Measurements from ENCODE around the gene HYAL1. TPM values are rescaled to one million over a fixed set of nuclear protein-coding genes. Genes with fewer than 3 reads are reported as not detected.
"Not testable (repeated sequence)": the region's sequence is repeated elsewhere in the genome, so short reads cannot be mapped to it uniquely, and the experiment has no call there.

HYAL1 gene
- total RNA-seq, 1 donor from 2014 or later: 3.0 TPM

DNA sequence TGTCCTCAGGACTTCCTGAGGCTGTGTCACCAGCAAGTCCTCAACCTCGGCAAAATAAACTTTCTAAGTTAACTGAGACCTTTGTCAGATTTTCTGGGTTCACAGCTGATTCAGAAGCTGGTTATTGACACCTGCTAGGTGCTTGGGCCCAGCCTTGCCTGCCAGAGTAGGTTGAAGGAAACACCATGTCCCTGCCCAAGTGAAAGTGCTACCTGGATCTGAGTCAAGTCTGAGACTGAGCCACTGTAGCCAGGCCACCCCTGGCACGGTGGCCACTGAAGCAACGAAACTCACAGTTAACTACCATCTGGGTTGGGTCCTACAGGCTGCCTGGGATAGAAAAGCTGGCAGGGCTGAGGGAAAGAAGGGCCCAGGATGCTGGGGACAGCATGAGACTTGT lies 11.0 kb upstream of the HYAL1 start:
- H3F3A ChIP-seq (ENCODE audit: low read depth): no peaks in the 10 kb centered on the region
- TF ChIP-seq, protein P1, sequence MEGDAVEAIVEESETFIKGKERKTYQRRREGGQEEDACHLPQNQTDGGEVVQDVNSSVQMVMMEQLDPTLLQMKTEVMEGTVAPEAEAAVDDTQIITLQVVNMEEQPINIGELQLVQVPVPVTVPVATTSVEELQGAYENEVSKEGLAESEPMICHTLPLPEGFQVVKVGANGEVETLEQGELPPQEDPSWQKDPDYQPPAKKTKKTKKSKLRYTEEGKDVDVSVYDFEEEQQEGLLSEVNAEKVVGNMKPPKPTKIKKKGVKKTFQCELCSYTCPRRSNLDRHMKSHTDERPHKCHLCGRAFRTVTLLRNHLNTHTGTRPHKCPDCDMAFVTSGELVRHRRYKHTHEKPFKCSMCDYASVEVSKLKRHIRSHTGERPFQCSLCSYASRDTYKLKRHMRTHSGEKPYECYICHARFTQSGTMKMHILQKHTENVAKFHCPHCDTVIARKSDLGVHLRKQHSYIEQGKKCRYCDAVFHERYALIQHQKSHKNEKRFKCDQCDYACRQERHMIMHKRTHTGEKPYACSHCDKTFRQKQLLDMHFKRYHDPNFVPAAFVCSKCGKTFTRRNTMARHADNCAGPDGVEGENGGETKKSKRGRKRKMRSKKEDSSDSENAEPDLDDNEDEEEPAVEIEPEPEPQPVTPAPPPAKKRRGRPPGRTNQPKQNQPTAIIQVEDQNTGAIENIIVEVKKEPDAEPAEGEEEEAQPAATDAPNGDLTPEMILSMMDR (IDR thresholded peaks at IDR 0.05): no peak
- TF ChIP-seq EZH2 (IDR thresholded peaks at IDR 0.05) (no peak), EZH2phosphoT487 (IDR thresholded peaks at IDR 0.05) (no peak)
- no peak overlapping the region for H3K4me3 Mint-ChIP-seq
- no peak overlapping the region for H3K4me2 ChIP-seq
- no peak overlapping the region for H3K27ac Mint-ChIP-seq
- H3K9ac ChIP-seq: no peak overlapping the region
- H4K20me1 ChIP-seq (ENCODE audit: low read depth): peaks cover 21% of the 10 kb centered on the region
- no peaks in the 10 kb centered on the region for H3K36me3 ChIP-seq
- H2AFZ ChIP-seq (replicated peaks): no peak overlapping the region
- peaks cover 22% of the 10 kb centered on the region for H3K79me2 ChIP-seq (ENCODE audit: low read depth)
- H3K36me3 Mint-ChIP-seq: peaks cover 43% of the 10 kb centered on the region
- no peak overlapping the region for H3K27ac ChIP-seq
- peaks cover 11% of the 10 kb centered on the region for H3K9me3 Mint-ChIP-seq
- peaks cover 7% of the 10 kb centered on the region for H3K4me1 ChIP-seq
- H3K4me1 Mint-ChIP-seq: peaks cover 12% of the 10 kb centered on the region
- no peaks in the 10 kb centered on the region for H3K27me3 ChIP-seq
- DNase-seq (ENCODE audit: low spot score): no peak
- H3K4me3 ChIP-seq: no peak overlapping the region
- H3K27me3 Mint-ChIP-seq (ENCODE audit: insufficient read depth, low read depth): peaks cover 3% of the 10 kb centered on the region
- H3K9me3 ChIP-seq (ENCODE audit: low read depth): peaks cover 6% of the 10 kb centered on the region

DNA sequence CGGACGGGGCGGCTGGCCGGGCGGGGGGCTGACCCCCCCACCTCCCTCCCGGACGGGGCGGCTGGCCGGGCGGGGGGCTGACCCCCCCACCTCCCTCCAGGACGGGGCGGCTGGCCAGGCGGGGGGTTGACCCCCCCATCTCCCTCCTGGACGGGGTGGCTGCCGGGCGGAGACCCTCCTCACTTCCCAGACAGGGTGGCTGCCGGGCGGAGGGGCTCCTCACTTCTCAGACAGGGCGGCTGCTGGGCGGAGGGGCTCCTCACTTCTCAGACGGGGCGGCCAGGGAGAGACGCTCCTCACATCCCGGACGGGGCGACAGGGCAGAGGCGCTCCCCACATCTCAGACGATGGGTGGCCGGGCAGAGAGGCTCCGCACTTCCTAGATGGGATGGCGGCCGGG lies 8.7 kb upstream of the HYAL1 start:
- H3K27me3 ChIP-seq; DNase-seq (ENCODE audit: low spot score); H3F3A ChIP-seq (ENCODE audit: low read depth); H3K79me2 ChIP-seq (ENCODE audit: low read depth); H3K27ac ChIP-seq; H3K9ac ChIP-seq; H3K4me1 ChIP-seq; H3K4me3 ChIP-seq; H3K4me1 Mint-ChIP-seq; H3K4me2 ChIP-seq; H4K20me1 ChIP-seq (ENCODE audit: low read depth); H3K36me3 ChIP-seq; H3K27me3 Mint-ChIP-seq (ENCODE audit: insufficient read depth, low read depth); H2AFZ ChIP-seq (replicated peaks); H3K4me3 Mint-ChIP-seq; H3K27ac Mint-ChIP-seq: not testable (repeated sequence)
- H3K9me3 Mint-ChIP-seq: peaks cover 19% of the 10 kb centered on the region
- H3K36me3 Mint-ChIP-seq: peaks cover 29% of the 10 kb centered on the region
- peaks cover 23% of the 10 kb centered on the region for H3K9me3 ChIP-seq (ENCODE audit: low read depth)

DNA sequence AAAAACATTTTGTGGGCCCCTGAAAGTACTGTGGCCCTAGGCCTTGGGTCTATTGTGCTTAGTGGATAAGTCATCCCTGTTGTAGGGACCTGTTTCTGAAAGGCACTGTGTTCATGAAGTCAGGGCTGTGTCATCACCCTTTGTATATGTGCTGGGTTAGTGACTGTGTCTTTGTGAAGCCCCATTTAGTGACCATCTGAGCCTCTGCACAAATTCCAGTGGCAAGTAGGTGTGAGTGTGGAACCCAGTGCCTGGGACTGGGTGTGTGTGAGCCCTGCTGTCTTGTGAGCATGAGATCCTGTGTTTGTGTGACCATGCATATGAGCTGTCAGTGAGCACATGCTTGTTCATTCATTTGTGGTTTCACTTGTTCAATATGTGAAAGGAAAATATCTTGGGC lies 1.2 kb upstream of the HYAL1 start:
- no peak overlapping the region for H3K4me3 ChIP-seq
- H3K9me3 ChIP-seq (ENCODE audit: low read depth): peaks cover 20% of the 10 kb centered on the region
- H2AFZ ChIP-seq (replicated peaks): no peak overlapping the region
- no peak overlapping the region for H3K27ac ChIP-seq
- Mint-ChIP-seq H3K4me1 (peaks cover 16% of the 10 kb centered on the region), H3K4me3 (no peak overlapping the region), H3K27ac (no peak overlapping the region), H3K9me3 (peaks cover 25% of the 10 kb centered on the region), H3K27me3 (ENCODE audit: insufficient read depth, low read depth) (peaks cover 10% of the 10 kb centered on the region), H3K36me3 (peaks cover 5% of the 10 kb centered on the region)
- H3K36me3 ChIP-seq: no peaks in the 10 kb centered on the region
- H3F3A ChIP-seq (ENCODE audit: low read depth): peaks cover 10% of the 10 kb centered on the region
- H4K20me1 ChIP-seq (ENCODE audit: low read depth): no peaks in the 10 kb centered on the region
- TF ChIP-seq EZH2phosphoT487 (IDR thresholded peaks at IDR 0.05): no peak
- TF ChIP-seq, protein P1 (IDR thresholded peaks at IDR 0.05): no peak
- TF ChIP-seq EZH2 (IDR thresholded peaks at IDR 0.05): no peak
- no peak overlapping the region for H3K9ac ChIP-seq
- no peak overlapping the region for H3K4me2 ChIP-seq
- H3K4me1 ChIP-seq: peaks cover 8% of the 10 kb centered on the region
- H3K79me2 ChIP-seq (ENCODE audit: low read depth): no peaks in the 10 kb centered on the region
- DNase-seq (ENCODE audit: low spot score): peak; percentile 1
- no peaks in the 10 kb centered on the region for H3K27me3 ChIP-seq

DNA sequence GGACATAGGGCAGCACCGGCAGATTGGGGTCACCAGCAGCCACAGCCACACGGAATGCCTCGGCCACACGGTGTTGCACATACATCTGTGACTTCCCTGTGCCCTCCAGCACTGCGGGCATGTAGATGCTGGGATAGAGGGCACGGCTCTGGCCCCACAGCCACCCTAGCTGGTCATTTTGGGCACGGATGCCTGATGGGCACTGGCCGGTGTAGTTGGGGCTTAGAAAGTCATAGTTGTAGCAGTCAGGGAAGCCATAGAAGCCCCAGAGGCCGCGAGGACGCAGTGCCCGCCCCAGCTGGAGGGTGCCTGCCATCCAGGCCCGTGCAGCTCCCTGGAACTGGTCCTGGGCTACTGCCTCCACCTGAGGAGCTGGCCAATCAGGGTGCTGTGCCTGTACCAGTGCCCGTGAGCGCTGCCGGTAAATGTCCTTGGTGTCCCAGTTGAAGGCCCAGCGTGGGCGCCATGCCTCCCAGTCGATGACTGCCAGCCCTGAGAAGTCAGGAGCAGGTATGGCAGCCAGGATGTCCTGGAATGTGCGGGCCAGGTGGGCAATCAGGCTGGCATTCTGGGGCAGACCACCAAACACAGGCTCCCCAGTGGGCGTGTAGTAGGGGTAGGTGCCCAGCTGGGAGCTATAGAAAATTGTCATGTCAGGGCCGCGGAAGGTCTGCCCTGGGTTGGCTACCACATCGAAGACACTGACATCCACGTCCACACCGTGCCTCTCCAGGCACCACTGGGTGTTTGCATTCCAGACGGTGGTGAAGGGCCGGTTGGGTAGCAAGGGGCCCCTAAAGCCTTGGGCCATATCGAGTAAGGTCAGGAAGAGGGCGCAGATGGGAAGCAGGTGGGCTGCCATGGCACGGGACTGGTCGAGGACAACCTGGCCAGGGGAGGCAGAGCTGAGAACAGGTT lies 1.0 kb downstream of the HYAL1 start:
- H3K4me2 ChIP-seq: no peak overlapping the region
- TF ChIP-seq EZH2 (IDR thresholded peaks at IDR 0.05) (no peak), EZH2phosphoT487 (IDR thresholded peaks at IDR 0.05) (no peak)
- TF ChIP-seq, protein P1 (IDR thresholded peaks at IDR 0.05): no peak
- DNase-seq (ENCODE audit: low spot score): peak; percentile 1
- peaks cover 13% of the 10 kb centered on the region for H3K4me1 ChIP-seq
- H3F3A ChIP-seq (ENCODE audit: low read depth): peaks cover 5% of the 10 kb centered on the region
- H3K4me3 ChIP-seq: no peak overlapping the region
- Mint-ChIP-seq H3K4me1 (peaks cover 25% of the 10 kb centered on the region), H3K9me3 (peaks cover 14% of the 10 kb centered on the region), H3K27me3 (ENCODE audit: insufficient read depth, low read depth) (peaks cover 10% of the 10 kb centered on the region), H3K36me3 (peaks cover 3% of the 10 kb centered on the region), H3K27ac (no peak overlapping the region), H3K4me3 (no peak overlapping the region)
- H2AFZ ChIP-seq (replicated peaks): no peak overlapping the region
- H3K9ac ChIP-seq: no peak overlapping the region
- H3K79me2 ChIP-seq (ENCODE audit: low read depth): no peaks in the 10 kb centered on the region
- no peak overlapping the region for H3K27ac ChIP-seq
- H3K27me3 ChIP-seq: no peaks in the 10 kb centered on the region
- no peaks in the 10 kb centered on the region for H3K36me3 ChIP-seq
- peaks cover 3% of the 10 kb centered on the region for H3K9me3 ChIP-seq (ENCODE audit: low read depth)
- peaks cover 6% of the 10 kb centered on the region for H4K20me1 ChIP-seq (ENCODE audit: low read depth)
